GM18951 (cell line): Measurements from ENCODE around the gene NUSAP1.
"Not testable (repeated sequence)": the region's sequence is repeated elsewhere in the genome, so short reads cannot be mapped to it uniquely, and the experiment has no call there.

Source experiments
- POLR2A ChIP-seq: IDR thresholded peaks from 4 replicates; pipeline ENCODE4 v1.6.1; 2011; ENCODE audit warnings: mild to moderate bottlenecking; ENCODE audit not compliant: insufficient read length, insufficient read depth; ENCODE audit errors: extremely low read depth
- in situ Hi-C: fragments of 300-500 bp; cut with MboI; formaldehyde crosslinking; loops from one replicate; pipeline ENCODE4 v1.12.0; 2022; ENCODE audit warnings: low sequenced_read_pairs, mixed read lengths, inconsistent platforms; ENCODE audit not compliant: unreplicated experiment

Gene NUSAP1

DNA sequence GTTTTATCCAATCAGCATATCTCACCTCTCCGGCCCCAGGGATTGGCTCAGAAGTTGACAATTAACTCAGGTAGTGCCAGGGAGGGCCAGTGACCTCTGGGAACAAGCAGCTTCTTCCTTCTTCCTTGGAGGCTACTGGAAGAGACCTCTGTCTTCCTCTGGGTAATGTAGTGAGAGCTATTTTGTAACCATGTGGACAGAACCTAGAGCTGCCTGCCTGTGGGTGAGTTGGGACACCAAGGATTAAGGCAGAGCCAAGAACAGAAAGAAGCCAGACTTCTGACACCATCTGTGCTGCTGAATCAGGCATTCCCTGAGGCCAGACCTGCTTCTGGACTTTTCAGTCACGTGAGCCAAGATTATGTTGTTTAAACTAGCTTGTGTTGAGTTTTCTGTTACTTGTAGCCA is 75.6 kb downstream of the NUSAP1 start:
- in situ Hi-C loops, result no loop called here
- TF ChIP-seq POLR2A, result no peak

DNA sequence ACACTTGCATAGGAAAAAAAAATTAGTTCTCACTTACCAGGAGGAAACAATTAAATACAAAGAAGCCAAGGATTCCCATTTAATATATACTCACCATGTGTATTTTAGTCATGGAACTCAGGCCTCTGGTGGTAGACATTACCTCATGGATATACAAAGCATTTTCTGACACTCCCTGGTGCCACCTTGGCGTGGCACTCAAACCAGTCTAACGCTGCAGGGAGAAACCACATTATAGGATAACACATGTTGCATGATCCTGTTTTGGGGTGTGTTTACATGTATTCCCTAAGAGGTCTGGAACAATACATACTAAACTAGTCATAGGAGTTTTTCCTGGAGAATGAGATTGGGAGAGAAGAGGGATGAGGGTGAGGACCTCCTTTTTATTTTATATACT is 78.3 kb downstream of the NUSAP1 start:
- no peak for TF ChIP-seq POLR2A
- in situ Hi-C loops, result no loop called here

DNA sequence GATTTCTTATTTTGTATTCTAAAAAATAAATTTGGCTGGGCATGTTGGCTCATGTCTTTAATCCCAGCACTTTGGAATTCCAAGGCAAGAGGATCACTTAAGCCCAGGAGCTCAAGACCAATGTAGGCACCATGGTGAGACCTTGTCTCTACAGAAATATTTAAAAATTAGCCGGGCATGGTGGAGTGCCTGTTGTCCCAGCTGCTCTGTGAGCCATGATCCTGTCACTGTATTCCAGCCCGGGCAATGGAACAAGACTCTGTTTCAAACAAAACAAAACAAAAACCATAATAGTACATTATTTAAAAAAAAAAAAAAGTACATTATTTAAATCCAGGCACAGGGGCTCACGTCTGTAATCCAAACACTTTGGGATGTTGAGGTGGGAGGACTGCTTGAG is 78.8 kb downstream of the NUSAP1 start:
- TF ChIP-seq POLR2A, result no peak

DNA sequence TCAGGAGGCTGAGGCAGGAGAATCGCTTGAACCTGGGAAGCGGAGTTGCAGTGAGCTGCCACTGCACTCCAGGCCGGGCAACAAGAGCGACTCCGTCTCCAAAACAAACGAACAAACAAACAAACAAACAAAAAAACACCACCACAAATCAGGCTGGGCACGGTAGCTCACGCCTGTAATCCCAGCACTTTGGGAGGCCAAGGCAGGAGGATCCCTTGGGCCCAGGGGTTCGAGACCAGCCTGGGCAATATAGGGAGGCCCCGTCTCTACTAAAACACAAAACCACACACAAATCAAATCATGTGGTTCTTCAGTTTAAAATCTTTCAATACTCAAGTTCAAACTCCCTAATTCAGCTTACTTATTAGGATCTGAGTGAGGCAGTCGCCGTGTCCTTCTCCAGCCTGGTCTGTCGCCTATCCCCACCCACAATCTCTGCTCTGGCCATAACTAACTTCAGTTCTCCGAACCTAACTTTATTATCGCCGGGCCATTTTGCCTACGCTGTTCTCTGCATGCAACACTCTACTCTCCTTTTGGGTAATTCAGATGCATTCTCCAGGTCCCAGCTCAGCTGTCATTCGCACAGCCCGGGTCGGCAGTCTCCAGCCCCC is 83.6 kb downstream of the NUSAP1 start:
- in situ Hi-C loops, result no loop called here
- TF ChIP-seq POLR2A, result no peak

More for the DNA sequence above, 78.8 kb downstream of the NUSAP1 start:
- in situ Hi-C loops, result no loop called here

DNA sequence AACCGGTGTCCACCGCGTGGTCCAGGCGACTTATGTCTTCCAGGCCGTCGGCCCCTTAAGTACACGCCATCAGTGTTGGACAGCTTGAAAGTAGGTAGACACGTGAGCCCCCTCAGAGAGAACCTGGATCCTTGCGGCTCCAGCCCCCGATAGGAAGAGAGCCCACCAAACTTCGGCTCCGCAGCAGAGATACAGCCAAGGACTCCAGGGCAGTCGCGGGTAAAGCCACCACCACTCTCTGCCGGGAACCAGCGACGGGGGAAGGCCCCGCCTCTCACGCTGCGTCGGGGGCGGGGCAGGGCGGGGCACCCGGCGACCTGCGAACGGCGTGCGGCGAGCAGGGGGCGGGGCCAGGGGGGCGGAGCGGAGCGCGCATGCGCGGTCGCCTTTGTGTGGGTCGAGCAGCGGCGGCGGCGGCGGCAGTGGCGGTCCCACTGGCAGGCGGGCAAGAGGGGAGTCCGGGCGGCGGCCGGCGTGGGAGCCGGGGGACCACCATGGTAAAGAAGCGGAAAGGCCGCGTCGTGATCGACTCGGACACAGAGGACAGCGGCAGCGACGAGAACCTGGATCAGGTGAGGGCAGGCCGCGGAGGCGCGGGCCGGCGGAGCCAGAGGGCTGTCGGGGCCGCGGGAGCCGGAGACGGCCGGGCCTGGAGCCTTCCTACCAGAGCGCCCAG is 84.2 kb downstream of the NUSAP1 start, which contains the start of gene RTF1:
TSS of gene RTF1 (plus strand) at position 354 of the 676 bp plus-strand sequence. CDS start at position 375, 21 bp downstream.
- peak; percentile 88 for TF ChIP-seq POLR2A
- in situ Hi-C loops, result no loop called here

DNA sequence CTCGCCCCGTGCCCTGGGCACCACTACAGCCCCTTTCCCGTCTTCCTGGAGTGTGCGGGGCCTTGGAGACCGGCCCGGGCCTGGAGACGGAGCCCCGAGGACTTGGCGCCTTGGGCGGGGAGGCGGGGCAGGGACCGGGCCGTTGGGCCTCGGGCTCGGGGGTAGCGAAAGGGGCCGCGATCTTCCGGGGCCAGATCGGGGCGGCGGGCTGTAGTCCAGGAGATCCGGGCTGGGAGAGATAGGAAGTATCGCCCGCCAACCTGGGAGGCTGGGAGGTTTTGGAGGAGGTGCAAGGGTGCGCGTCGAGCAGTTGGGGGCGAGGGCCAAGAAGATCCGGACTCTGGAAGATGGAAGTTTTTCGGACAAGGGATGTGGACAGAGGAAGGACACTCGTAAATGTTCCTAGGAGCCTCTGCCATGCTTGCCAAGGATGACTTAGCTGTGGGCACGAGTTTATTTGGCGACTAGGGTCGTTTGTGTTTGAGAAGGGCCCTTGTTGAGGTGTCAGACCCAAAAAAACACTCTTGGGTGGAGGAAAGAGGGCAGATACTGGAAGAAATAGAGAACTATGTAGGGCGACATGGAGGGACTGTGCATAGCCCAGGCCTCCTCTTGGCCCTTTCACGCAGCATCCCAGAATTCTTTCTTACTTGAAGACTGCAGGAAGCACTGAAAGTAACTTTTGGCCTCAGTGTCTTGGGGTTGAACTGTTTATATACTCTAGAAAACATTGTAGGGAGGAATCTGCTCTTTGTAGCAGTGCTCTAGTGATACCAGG is 84.9 kb downstream of the NUSAP1 start:
- TF ChIP-seq POLR2A, result no peak
- in situ Hi-C loops, result no loop called here

DNA sequence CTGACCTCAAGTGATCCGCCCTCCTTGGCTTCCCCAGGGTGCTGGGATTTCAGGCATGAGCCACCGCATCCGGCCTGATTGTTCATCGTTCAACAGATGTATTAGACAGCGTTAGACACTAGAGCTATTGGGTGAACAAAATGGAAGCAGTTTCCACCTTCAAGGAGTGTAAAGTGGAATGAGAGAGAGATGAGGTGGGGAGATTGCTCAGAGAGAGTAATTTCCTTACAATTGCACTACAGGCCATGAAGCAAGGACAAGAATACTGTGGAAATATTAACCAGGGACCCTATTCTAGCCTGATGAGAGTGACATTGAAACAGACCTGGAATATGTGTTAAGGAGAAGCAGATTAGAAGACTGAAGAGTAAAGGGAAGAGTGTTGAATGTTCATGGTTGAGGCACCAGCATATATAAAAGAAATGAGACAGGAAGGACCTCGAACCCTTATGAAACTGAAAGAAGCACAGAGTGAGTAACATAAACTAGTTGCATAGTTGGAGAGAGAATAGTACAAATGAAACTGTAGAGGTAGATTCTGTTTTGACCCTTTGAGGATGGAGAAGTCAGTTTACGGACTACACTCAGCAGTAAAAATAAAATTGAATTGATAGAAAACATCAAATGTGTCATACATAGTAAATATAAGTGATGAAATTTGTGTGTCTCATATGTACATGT is 91.4 kb downstream of the NUSAP1 start:
- in situ Hi-C loops, result no loop called here
- TF ChIP-seq POLR2A, result no peak

DNA sequence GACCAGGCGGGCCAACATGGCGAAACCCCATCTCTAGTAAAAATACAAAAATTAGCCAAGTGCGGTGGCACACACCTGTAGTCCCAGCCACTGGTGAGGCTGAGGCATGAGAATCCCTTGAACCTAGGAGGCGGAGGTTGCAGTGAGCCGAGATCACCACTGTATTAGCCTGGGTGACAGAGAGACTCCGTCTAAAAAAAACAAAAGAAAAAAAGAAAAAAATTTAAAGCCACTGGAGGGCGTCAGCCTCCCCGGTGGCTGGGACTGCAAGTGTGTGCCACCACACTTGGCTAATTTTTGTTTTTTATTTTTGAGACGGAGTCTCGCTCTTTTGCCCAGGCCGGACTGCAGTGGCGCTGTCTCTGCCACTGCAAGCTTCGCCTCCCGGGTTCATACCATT is 92.1 kb downstream of the NUSAP1 start:
- no peak for TF ChIP-seq POLR2A
- in situ Hi-C loops, result no loop called here

DNA sequence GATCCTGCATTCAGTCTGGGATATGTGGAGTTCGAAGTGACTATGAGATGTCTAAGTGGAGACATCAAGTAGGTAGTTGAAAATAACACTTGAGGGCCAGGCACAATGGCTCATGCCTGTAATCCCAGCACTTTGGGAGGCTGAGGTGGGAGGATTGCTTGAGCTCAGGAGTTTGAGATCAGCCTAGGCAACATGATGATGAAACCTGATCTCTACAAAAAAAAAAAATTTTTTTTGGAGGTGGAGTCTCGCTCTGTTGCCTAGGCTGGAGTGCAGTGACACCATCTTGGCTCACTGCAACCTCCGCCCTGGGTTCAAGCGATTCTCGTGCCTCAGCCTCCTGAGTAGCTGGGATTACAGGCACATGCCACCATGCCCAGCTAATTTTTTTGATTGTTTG is 93.2 kb downstream of the NUSAP1 start:
- in situ Hi-C loops, result not testable (repeated sequence)

DNA sequence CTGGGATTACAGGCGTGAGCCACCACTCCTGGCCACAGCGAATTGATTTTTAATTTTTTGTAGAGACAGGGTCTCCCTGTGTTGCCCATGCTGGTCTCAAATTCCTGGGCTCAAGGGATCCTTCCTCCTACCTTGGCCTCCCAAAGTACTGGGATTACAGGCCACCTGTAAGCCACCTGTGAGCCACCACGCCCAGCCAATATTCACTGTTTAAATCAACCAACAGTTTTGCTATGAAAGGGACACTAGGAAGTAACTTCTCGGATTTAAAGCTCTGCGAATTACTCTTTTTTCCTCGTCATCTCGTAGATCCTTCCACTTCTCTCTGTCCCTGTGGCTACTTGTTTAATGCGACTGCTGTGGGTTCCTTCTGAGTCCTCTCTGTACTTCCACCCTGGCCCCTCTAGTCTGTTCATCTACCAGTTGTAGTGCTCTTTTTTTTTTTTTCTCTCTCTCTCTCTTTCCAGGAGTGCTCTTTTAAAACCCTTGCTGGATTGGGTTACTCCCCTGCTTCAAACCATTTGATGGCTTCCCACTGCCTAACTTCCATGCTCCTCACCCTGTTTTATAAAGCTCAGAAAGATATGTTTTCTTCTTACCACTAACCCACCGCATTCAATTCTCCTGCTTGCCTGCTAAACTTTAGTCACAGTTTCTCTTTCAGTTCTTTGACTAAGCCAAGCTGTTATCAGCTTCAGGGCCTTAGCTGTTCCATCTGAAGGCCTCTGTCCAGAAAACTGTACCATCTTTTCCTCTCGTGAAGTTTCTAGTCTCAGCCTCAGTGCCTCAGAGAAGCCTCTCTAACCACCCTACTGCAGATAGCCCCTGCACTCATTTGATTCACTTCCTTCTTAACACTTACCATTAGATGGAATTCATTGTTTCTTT is 96.6 kb downstream of the NUSAP1 start:
- no peak for TF ChIP-seq POLR2A
- in situ Hi-C loops, result no loop called here
